A673 (cell line): ENCODE measurements around the gene IGLL5.

Source experiments
- EZH2 ChIP-seq: fragments of 200-600 bp; sonication (generic); IDR thresholded peaks from 2 replicates; pipeline ENCODE4 v1.6.1; 2017; ENCODE audit warnings: borderline replicate concordance, low read depth, mild to moderate bottlenecking, mixed read lengths, antibody characterized with exemption, low read length; ENCODE audit not compliant: poor library complexity, severe bottlenecking
- TF ChIP-seq, protein P1 (sequence below): fragments of 300-800, 200-600 bp; sonication (generic); conservative IDR thresholded peaks from 2 replicates; pipeline ENCODE4 v1.5.1; 2017; ENCODE audit warnings: low read depth, mild to moderate bottlenecking, antibody characterized with exemption, low read length, moderate library complexity, mixed read lengths

DNA sequence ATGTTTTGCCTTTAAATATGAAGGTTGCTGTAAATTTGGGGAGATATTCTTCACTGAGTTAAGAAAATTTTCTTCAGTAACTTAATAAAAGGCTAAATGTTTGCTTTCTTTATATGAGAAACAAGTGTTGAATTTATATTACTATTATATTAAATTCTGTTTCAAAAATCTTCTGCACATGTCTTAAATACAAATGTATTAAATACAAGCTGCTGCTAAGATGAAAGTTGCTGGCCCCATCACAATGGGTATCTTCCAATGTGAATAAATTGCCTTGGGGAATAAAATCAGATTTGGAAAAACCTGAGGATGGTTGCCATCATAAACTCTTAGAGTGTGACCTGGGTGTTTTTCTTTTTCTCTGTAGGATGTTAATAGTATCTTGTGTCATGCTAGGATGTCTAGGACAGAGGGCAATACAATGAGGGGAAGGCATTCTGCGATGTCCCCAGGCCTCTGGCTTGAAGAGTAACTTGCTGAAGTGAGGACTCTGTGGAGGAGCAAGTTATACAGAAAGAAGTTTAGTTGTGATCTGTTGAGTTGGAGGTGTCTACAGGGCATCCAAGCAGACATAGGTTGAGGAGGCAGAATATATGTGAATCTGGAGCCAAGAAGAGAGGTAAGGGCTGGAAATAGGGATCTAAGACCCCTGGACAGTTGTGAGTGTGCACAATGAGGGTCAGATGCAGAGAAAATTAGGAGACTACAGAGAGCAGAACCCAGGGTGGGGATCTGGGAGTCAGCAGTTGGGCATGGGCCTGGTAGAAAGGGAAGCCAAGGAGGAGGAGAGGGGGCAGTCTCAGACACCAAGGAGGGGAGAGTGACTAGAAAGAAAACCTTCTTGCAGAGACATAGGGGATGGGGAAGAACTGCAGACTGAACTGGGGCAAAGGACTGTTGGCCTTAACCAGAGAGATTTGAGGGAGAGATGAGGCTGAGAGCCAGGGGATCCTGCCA, 4.8 kb downstream of the IGLL5 start:
- TF ChIP-seq, protein P1, sequence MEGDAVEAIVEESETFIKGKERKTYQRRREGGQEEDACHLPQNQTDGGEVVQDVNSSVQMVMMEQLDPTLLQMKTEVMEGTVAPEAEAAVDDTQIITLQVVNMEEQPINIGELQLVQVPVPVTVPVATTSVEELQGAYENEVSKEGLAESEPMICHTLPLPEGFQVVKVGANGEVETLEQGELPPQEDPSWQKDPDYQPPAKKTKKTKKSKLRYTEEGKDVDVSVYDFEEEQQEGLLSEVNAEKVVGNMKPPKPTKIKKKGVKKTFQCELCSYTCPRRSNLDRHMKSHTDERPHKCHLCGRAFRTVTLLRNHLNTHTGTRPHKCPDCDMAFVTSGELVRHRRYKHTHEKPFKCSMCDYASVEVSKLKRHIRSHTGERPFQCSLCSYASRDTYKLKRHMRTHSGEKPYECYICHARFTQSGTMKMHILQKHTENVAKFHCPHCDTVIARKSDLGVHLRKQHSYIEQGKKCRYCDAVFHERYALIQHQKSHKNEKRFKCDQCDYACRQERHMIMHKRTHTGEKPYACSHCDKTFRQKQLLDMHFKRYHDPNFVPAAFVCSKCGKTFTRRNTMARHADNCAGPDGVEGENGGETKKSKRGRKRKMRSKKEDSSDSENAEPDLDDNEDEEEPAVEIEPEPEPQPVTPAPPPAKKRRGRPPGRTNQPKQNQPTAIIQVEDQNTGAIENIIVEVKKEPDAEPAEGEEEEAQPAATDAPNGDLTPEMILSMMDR, result no peak
- no peak for TF ChIP-seq EZH2
